Neural cell (in vitro differentiated cells): Measurements from ENCODE around the gene SLC2A5. TPM values are rescaled to one million over a fixed set of nuclear protein-coding genes. Genes with fewer than 3 reads are reported as not detected.

Experiments
- H2AFZ ChIP-seq: fragments of 200-600, 300-800 bp; sonication (generic), shearing (Covaris generic); 2 replicates; pipeline ENCODE4 v1.6.0; 2014; ENCODE audit warnings: low read depth, mild to moderate bottlenecking, antibody characterized with exemption, low read length, moderate library complexity
- H3F3A ChIP-seq: fragments of 200-600 bp; shearing (Covaris generic); 2 replicates; pipeline ENCODE4 v1.6.1; 2016; ENCODE audit warnings: mild to moderate bottlenecking, moderate library complexity, mixed read lengths, antibody characterized with exemption, low read length; ENCODE audit not compliant: insufficient read depth, poor library complexity, severe bottlenecking
- H3K27ac ChIP-seq: fragments of 200-600, 300-800 bp; sonication (generic), shearing (Covaris generic); 2 replicates; pipeline ENCODE4 v1.5.1; 2014; ENCODE audit warnings: mild to moderate bottlenecking, low read length, moderate library complexity
- H3K27me3 ChIP-seq: fragments of 300-800, 200-600 bp; sonication (generic), shearing (Covaris generic); 2 replicates; pipeline ENCODE4 v1.6.0; 2014; ENCODE audit warnings: mild to moderate bottlenecking, low read depth, low read length, moderate library complexity; ENCODE audit not compliant: insufficient read depth
- H3K36me3 ChIP-seq: fragments of 300-800, 200-600 bp; sonication (generic), shearing (Covaris generic); 2 replicates; pipeline ENCODE4 v1.5.1; 2014; ENCODE audit warnings: mild to moderate bottlenecking, antibody characterized with exemption, low read length, moderate library complexity; ENCODE audit not compliant: insufficient read depth
- H3K4me2 ChIP-seq: fragments of 300-800, 200-600 bp; sonication (generic), shearing (Covaris generic); 2 replicates; pipeline ENCODE4 v1.6.0; 2014; ENCODE audit warnings: mild to moderate bottlenecking, low read length
- H3K4me3 ChIP-seq: fragments of 300-800, 200-600 bp; sonication (generic), shearing (Covaris generic); 2 replicates; pipeline ENCODE4 v1.5.1; 2014; ENCODE audit warnings: mild to moderate bottlenecking, low read length, moderate library complexity
- H3K79me2 ChIP-seq: fragments of 200-600 bp; shearing (Covaris generic); replicated peaks from 2 replicates; pipeline ENCODE4 v1.6.0; 2014; ENCODE audit warnings: mild to moderate bottlenecking, low read length, moderate library complexity; ENCODE audit not compliant: insufficient read depth
- H3K9ac ChIP-seq: fragments of 300-800, 200-600 bp; sonication (generic), shearing (Covaris generic); 2 replicates; pipeline ENCODE4 v1.6.1; 2016; ENCODE audit warnings: mild to moderate bottlenecking, low read length, mixed read lengths
- H3K9me2 ChIP-seq: fragments of 200-600 bp; shearing (Covaris generic); 2 replicates; pipeline ENCODE4 v1.6.1; 2016; ENCODE audit warnings: mild to moderate bottlenecking, low read length, mixed read lengths; ENCODE audit not compliant: insufficient read depth
- H3K9me3 ChIP-seq: fragments of 200-600, 300-800 bp; sonication (generic), shearing (Covaris generic); 2 replicates; pipeline ENCODE4 v1.6.1; 2016; ENCODE audit warnings: mild to moderate bottlenecking, mixed run types, low read length, moderate library complexity, mixed read lengths
- H4K20me1 ChIP-seq: fragments of 200-600 bp; shearing (Covaris generic); 2 replicates; pipeline ENCODE4 v1.6.1; 2016; ENCODE audit warnings: mild to moderate bottlenecking, mixed run types; ENCODE audit not compliant: insufficient read depth
- EP300 ChIP-seq: fragments of 450-650 bp; conservative IDR thresholded peaks from 2 replicates; pipeline ENCODE4 v1.6.1; 2014; ENCODE audit warnings: antibody characterized with exemption, mild to moderate bottlenecking, moderate library complexity; ENCODE audit not compliant: poor library complexity, severe bottlenecking
- EZH2 ChIP-seq: fragments of 200-600, 300-800 bp; shearing (Covaris generic), sonication (generic); IDR thresholded peaks from 2 replicates; pipeline ENCODE4 v1.6.1; 2014; ENCODE audit warnings: antibody characterized with exemption, low read length, borderline replicate concordance, mild to moderate bottlenecking; ENCODE audit not compliant: insufficient read depth, poor library complexity, severe bottlenecking
- MXI1 ChIP-seq: fragments of 450-650 bp; conservative IDR thresholded peaks from 2 replicates; pipeline ENCODE4 v1.6.1; 2014; ENCODE audit warnings: antibody characterized with exemption, mild to moderate bottlenecking; ENCODE audit not compliant: poor library complexity, severe bottlenecking
- POLR2AphosphoS5 ChIP-seq: IDR thresholded peaks from 2 replicates; pipeline ENCODE4 v1.6.1; 2012
- RAD21 ChIP-seq: fragments of 450-650 bp; conservative IDR thresholded peaks from 2 replicates; pipeline ENCODE4 v1.6.1; 2014; ENCODE audit warnings: antibody characterized with exemption, mild to moderate bottlenecking, moderate library complexity
- SMC3 ChIP-seq: fragments of 450-650 bp; conservative IDR thresholded peaks from 2 replicates; pipeline ENCODE4 v1.6.1; 2014; ENCODE audit warnings: antibody characterized with exemption, mild to moderate bottlenecking, moderate library complexity; ENCODE audit not compliant: poor library complexity
- TAF1 ChIP-seq: IDR thresholded peaks from 2 replicates; pipeline ENCODE4 v1.6.1; 2012; ENCODE audit warnings: low read depth
- polyA plus RNA-seq: library from polyadenylated mRNA; depleted of rRNA; stranded (reverse); fragments of >200 nt; gene quantifications from 2 replicates; pipeline ENCODE4 v1.2.3, GENCODE V29; 2014
- TF ChIP-seq, protein P1 (sequence below): IDR thresholded peaks from 2 replicates; pipeline ENCODE4 v1.6.1; 2012; ENCODE audit warnings: borderline replicate concordance
- TF ChIP-seq, protein P2 (sequence below): fragments of 450-650 bp; IDR thresholded peaks from 2 replicates; pipeline ENCODE4 v1.5.1; 2014; ENCODE audit warnings: antibody characterized with exemption, mild to moderate bottlenecking, moderate library complexity; ENCODE audit not compliant: poor library complexity, severe bottlenecking

The SLC2A5 gene
- polyA plus RNA-seq, 1 donor from 2014 or later = not detected

DNA sequence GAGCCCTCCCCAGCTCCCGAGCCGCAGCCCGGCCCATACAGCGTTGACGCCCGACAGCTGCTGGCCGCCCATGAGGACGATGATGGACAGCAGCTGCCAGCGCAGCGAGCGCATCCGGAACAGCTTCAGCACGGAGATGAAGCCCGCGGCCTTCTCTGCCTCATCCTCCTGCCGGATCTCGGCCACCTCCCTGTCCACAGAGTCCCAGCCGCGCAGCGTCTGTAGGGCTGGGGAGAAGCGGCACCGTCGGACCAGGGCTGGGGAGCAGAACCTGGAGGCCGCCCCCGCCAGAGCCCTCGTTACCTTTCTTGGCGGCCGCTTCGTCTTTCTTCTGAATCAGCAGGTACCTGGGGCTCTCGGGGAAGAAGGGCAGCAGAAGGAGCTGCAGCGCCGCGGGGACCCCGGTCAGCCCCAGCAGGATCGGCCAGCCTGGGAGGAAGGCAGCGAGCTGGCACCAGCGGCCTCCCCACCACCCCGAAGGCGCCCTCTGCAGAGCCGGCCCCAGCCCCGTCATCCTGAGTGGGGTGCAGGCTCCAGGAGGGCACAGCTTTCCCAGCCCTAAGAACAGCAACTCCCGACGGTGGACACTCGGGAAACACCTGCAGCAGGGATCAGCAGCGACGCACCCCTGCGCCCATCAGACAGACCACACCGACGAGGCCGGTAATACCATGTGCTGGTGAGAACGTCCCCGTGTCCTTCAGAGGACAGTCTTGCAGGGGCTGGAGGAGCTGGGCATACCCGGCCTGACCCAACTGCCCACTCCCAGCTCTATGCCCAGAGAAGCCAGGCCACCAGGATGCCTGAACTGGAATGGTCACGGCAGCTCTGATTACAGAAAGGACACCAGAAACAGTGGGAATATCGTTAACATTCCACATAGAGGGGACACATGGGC, 29.4 kb downstream of the SLC2A5 start:
- Histone ChIP-seq H2AFZ (no peak overlapping the region), H4K20me1 (no peaks in the 10 kb centered on the region), H3K4me2 (no peak overlapping the region), H3K27me3 (no peaks in the 10 kb centered on the region), H3K9ac (no peak overlapping the region), H3K36me3 (no peaks in the 10 kb centered on the region), H3K79me2 (no peaks in the 10 kb centered on the region), H3K4me3 (no peak overlapping the region), H3F3A (no peaks in the 10 kb centered on the region), H3K9me3 (peaks cover 7% of the 10 kb centered on the region), H3K9me2 (no peaks in the 10 kb centered on the region), H3K27ac (no peak overlapping the region)
- TF ChIP-seq SMC3 (no peak), POLR2AphosphoS5 (no peak), EZH2 (no peak), EP300 (no peak), RAD21 (no peak), MXI1 (no peak), TAF1 (no peak)
- TF ChIP-seq, protein P1, sequence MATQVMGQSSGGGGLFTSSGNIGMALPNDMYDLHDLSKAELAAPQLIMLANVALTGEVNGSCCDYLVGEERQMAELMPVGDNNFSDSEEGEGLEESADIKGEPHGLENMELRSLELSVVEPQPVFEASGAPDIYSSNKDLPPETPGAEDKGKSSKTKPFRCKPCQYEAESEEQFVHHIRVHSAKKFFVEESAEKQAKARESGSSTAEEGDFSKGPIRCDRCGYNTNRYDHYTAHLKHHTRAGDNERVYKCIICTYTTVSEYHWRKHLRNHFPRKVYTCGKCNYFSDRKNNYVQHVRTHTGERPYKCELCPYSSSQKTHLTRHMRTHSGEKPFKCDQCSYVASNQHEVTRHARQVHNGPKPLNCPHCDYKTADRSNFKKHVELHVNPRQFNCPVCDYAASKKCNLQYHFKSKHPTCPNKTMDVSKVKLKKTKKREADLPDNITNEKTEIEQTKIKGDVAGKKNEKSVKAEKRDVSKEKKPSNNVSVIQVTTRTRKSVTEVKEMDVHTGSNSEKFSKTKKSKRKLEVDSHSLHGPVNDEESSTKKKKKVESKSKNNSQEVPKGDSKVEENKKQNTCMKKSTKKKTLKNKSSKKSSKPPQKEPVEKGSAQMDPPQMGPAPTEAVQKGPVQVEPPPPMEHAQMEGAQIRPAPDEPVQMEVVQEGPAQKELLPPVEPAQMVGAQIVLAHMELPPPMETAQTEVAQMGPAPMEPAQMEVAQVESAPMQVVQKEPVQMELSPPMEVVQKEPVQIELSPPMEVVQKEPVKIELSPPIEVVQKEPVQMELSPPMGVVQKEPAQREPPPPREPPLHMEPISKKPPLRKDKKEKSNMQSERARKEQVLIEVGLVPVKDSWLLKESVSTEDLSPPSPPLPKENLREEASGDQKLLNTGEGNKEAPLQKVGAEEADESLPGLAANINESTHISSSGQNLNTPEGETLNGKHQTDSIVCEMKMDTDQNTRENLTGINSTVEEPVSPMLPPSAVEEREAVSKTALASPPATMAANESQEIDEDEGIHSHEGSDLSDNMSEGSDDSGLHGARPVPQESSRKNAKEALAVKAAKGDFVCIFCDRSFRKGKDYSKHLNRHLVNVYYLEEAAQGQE = no peak
- TF ChIP-seq, protein P2, sequence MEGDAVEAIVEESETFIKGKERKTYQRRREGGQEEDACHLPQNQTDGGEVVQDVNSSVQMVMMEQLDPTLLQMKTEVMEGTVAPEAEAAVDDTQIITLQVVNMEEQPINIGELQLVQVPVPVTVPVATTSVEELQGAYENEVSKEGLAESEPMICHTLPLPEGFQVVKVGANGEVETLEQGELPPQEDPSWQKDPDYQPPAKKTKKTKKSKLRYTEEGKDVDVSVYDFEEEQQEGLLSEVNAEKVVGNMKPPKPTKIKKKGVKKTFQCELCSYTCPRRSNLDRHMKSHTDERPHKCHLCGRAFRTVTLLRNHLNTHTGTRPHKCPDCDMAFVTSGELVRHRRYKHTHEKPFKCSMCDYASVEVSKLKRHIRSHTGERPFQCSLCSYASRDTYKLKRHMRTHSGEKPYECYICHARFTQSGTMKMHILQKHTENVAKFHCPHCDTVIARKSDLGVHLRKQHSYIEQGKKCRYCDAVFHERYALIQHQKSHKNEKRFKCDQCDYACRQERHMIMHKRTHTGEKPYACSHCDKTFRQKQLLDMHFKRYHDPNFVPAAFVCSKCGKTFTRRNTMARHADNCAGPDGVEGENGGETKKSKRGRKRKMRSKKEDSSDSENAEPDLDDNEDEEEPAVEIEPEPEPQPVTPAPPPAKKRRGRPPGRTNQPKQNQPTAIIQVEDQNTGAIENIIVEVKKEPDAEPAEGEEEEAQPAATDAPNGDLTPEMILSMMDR = no peak

DNA sequence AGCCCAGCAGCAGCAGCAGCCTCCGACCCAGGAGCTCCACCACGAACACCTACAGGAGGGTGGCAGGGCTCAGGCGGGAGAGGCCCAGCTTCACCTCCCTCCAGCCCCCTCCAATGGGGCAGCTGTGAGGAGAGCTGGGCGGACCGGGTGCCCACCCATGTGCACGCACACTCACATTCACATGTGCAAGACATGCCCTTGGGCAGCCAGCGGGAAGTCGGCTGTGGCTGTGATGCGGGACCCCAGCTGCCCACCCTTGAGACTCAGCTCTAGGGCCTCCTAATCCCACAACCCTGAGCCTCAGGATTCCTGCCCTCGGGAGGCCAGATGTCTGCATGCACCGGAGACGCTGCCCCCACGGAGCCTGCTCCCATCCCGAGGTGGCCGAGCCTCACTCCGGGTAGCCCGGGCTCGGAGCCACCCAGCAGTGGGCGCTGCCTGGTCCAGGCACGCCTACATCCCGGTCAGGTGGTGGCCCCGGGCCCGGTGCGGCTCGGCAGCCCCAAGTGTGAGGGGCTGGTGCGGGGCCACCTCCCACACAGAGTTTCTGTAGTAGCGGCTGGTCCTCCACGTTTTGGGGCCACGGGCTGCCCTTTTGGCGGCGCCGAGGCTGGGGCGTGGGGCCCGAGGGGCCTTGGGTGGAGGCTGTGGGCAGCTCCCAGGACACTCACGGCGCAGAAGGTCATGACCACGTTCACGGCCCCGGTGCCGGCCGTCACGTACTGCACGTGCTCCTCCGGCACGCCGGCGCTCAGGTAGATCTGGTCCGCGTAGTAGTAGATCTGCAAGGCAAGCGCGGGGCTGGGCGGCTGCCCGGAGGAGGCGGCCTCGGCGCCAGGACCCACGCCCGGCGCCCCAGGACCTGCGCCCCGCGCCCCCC, 30.3 kb downstream of the SLC2A5 start:
- no peaks in the 10 kb centered on the region for H3K36me3 ChIP-seq
- no peak overlapping the region for H3K4me3 ChIP-seq
- no peak overlapping the region for H3K27ac ChIP-seq
- no peak overlapping the region for H3K9ac ChIP-seq
- H3F3A ChIP-seq = no peaks in the 10 kb centered on the region
- H4K20me1 ChIP-seq = no peaks in the 10 kb centered on the region
- no peak overlapping the region for H2AFZ ChIP-seq
- H3K27me3 ChIP-seq = no peaks in the 10 kb centered on the region
- no peak overlapping the region for H3K4me2 ChIP-seq
- TF ChIP-seq POLR2AphosphoS5 (no peak), EP300 (no peak), SMC3 (no peak), TAF1 (no peak), EZH2 (no peak), RAD21 (no peak), MXI1 (no peak)
- TF ChIP-seq, protein P1 = no peak
- TF ChIP-seq, protein P2 = no peak
- H3K9me2 ChIP-seq = no peaks in the 10 kb centered on the region
- H3K9me3 ChIP-seq = peaks cover 7% of the 10 kb centered on the region
- H3K79me2 ChIP-seq = no peaks in the 10 kb centered on the region
